ENCODE data around the gene PPP1R14D.

Gene PPP1R14D

DNA sequence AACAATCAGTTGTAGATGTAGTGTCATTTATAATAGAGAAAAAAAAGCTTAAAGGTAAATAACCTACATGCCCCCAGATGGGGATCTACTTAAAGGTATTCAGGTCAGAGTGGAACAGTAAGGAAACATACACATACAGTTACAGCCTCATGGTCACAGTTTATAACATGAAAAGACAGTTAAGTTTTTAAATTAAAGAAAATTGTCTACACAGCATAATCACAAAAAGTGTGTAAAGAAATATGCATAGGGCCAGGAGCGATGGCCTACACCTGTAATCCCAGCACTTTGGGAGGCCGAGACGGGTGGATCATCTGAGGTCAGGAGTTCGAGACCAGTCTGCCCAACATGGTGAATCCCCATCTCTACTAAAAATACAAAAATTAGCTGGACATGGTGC is 38.7 kb upstream of the PPP1R14D start:
- TF ChIP-seq TEAD4 (IDR thresholded peaks at IDR 0.05) (no peak), CEBPB (IDR thresholded peaks at IDR 0.05) (no peak), RAD21 (IDR thresholded peaks at IDR 0.05; ENCODE audit: low read depth) (no peak), YY1 (IDR thresholded peaks at IDR 0.05; ENCODE audit: low read depth) (no peak), TCF12 (IDR thresholded peaks at IDR 0.05; ENCODE audit: low read depth) (no peak), EP300 (IDR thresholded peaks at IDR 0.05; ENCODE audit: borderline replicate concordance) (no peak), EGR1 (IDR thresholded peaks at IDR 0.05) (no peak), TAF1 (IDR thresholded peaks at IDR 0.05; ENCODE audit: low read depth) (no peak), NFIC (IDR thresholded peaks at IDR 0.05) (no peak), CREB1 (IDR thresholded peaks at IDR 0.05; ENCODE audit: low read depth) (no peak), USF1 (IDR thresholded peaks at IDR 0.05) (no peak), FOXM1 (IDR thresholded peaks at IDR 0.05; ENCODE audit: borderline replicate concordance, low read depth) (no peak), MAX (IDR thresholded peaks at IDR 0.05) (no peak)
- TF ChIP-seq, protein P1, sequence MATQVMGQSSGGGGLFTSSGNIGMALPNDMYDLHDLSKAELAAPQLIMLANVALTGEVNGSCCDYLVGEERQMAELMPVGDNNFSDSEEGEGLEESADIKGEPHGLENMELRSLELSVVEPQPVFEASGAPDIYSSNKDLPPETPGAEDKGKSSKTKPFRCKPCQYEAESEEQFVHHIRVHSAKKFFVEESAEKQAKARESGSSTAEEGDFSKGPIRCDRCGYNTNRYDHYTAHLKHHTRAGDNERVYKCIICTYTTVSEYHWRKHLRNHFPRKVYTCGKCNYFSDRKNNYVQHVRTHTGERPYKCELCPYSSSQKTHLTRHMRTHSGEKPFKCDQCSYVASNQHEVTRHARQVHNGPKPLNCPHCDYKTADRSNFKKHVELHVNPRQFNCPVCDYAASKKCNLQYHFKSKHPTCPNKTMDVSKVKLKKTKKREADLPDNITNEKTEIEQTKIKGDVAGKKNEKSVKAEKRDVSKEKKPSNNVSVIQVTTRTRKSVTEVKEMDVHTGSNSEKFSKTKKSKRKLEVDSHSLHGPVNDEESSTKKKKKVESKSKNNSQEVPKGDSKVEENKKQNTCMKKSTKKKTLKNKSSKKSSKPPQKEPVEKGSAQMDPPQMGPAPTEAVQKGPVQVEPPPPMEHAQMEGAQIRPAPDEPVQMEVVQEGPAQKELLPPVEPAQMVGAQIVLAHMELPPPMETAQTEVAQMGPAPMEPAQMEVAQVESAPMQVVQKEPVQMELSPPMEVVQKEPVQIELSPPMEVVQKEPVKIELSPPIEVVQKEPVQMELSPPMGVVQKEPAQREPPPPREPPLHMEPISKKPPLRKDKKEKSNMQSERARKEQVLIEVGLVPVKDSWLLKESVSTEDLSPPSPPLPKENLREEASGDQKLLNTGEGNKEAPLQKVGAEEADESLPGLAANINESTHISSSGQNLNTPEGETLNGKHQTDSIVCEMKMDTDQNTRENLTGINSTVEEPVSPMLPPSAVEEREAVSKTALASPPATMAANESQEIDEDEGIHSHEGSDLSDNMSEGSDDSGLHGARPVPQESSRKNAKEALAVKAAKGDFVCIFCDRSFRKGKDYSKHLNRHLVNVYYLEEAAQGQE (IDR thresholded peaks at IDR 0.05; ENCODE audit: low read depth) = no peak

DNA sequence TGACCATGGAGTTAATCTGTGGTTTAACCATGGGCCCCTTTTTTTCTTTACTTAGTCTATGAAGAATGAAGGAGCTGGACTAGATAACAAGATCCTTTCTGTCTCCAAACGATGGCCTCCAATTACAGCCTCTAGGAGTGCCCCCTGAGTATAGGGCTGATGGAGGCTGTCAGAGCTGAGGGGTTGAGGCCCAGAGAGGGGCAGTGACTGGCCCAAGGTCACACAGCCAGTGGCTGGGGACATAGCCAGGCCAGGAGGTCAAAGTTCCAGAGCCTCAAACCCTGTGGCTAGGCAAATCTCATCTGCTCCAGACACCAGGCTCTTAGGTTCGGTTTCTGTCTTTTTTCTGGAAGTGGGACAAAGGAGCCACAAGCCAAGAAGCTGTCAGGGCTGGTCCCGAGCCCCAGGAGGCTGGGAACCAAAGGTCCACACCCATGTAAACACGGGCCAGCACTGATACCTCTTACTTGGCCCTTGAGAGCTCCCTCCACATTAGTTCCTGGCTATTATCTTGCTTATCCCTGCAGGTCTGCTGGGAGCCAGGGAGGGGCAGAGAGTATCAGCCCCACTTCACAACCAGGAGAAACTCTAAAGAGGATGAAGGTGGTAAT is 35.3 kb upstream of the PPP1R14D start:
- TF ChIP-seq, protein P1 (IDR thresholded peaks at IDR 0.05; ENCODE audit: low read depth) = no peak
- TF ChIP-seq MAX (IDR thresholded peaks at IDR 0.05) = no peak
- no peak for TF ChIP-seq YY1 (IDR thresholded peaks at IDR 0.05; ENCODE audit: low read depth)
- no peak for TF ChIP-seq ZBTB7A (IDR thresholded peaks at IDR 0.05; ENCODE audit: low read depth)
- TF ChIP-seq TAF1 (IDR thresholded peaks at IDR 0.05; ENCODE audit: low read depth) = no peak
- no peak for TF ChIP-seq EP300 (IDR thresholded peaks at IDR 0.05; ENCODE audit: borderline replicate concordance)
- TF ChIP-seq EGR1 (IDR thresholded peaks at IDR 0.05) = no peak
- TF ChIP-seq RAD21 (IDR thresholded peaks at IDR 0.05; ENCODE audit: low read depth) = no peak
- TF ChIP-seq FOXM1 (IDR thresholded peaks at IDR 0.05; ENCODE audit: borderline replicate concordance, low read depth) = no peak
- no peak for TF ChIP-seq USF1 (IDR thresholded peaks at IDR 0.05)
- no peak for TF ChIP-seq CEBPB (IDR thresholded peaks at IDR 0.05)

DNA sequence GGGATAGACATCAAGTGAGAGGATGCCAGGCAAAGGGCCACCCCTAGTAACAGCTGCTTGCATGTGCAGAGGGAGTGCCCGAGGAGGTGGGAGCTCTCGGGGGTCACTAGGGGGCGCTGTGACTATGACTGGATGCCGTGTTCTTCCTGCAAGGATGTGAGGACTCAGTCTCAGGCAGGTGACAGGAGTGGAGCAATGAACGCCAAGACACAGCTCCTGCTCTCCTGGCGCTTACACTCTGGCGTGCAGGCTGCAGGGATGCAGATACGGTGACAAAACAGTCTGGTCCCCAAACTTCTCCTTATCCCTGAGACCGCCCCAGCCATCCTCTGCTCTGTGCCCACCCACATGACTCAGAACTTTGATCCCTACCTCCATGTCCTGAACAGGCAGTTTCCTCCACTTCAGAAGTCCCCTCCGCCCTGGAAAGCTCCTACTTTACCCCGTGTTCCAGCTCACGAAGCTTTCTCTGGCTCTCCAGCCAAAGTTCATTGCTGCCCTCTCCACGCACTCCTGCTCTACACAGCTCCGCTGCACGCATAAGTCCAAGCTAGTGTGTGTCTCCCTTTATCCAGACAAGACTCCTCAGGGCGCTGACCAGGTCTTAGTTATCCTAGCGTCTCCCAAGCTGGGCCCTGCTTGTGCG is 30.8 kb upstream of the PPP1R14D start:
- TF ChIP-seq RAD21 (IDR thresholded peaks at IDR 0.05; ENCODE audit: low read depth) = peak; percentile 72
- TF ChIP-seq YY1 (IDR thresholded peaks at IDR 0.05; ENCODE audit: low read depth) = no peak

DNA sequence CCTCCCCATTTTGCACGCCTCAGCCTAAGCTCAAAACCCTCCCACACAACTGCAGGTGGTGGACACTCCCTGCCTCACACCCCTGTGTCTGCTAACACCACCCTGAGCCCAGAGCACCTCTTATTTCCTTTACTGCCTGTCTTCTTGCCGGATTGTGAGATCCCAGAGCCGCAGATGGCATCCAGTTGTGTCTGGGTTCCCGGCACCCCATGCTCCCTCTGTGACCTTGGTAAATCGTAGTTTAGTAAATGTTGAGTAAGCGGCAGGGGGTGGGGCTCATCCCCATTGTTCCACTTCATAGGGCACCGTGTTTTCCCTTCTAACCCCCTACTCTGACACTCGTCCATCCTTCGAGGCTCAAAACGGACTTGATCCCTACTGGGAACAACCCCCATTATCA is 30.2 kb upstream of the PPP1R14D start:
- TF ChIP-seq, protein P1 (IDR thresholded peaks at IDR 0.05; ENCODE audit: low read depth) = no peak
- TF ChIP-seq TCF12 (IDR thresholded peaks at IDR 0.05; ENCODE audit: low read depth) = no peak
- no peak for TF ChIP-seq EGR1 (IDR thresholded peaks at IDR 0.05)
- TF ChIP-seq CEBPB (IDR thresholded peaks at IDR 0.05) = no peak
- no peak for TF ChIP-seq MAX (IDR thresholded peaks at IDR 0.05)
- no peak for TF ChIP-seq RAD21 (IDR thresholded peaks at IDR 0.05; ENCODE audit: low read depth)
- no peak for TF ChIP-seq TAF1 (IDR thresholded peaks at IDR 0.05; ENCODE audit: low read depth)

Data from Ishikawa (cell line).